Activated T-cell treated with anti-CD3 and anti-CD28 coated beads for 48 hours (primary cell): Measurements from ENCODE around the gene NLGN4X.
"Not testable (repeated sequence)": the region's sequence is repeated elsewhere in the genome, so short reads cannot be mapped to it uniquely, and the experiment has no call there.

Source experiments
- DNase-seq: peaks from one replicate; pipeline ENCODE4 v3.0.0-alpha.2; 2020; ENCODE audit warnings: low read depth

Gene NLGN4X

GRCh38 chrX:6005856-6006255 is 222.8 kb downstream of the NLGN4X start:
- DNase-seq = no peak

GRCh38 chrX:6004529-6004928 is 224.1 kb downstream of the NLGN4X start:
- no peak for DNase-seq

- DNase-seq = no peak
Observed at GRCh38 chrX:6002056-6002455, 226.6 kb downstream of the NLGN4X start.

GRCh38 chrX:5998901-5999300 is 229.8 kb downstream of the NLGN4X start:
- DNase-seq = no peak

GRCh38 chrX:5998456-5998855 is 230.2 kb downstream of the NLGN4X start:
- DNase-seq = no peak

- DNase-seq = no peak
Observed at GRCh38 chrX:5991393-5991792, 237.3 kb downstream of the NLGN4X start.

GRCh38 chrX:5979338-5979737 is 249.3 kb downstream of the NLGN4X start:
- DNase-seq = no peak

- DNase-seq = no peak
Observed at GRCh38 chrX:5976332-5976731, 252.3 kb downstream of the NLGN4X start.

- no peak for DNase-seq
Observed at GRCh38 chrX:5971300-5971699, 257.4 kb downstream of the NLGN4X start.

- DNase-seq = no peak
Observed at GRCh38 chrX:5965406-5965805, 263.3 kb downstream of the NLGN4X start.

- DNase-seq = no peak
Observed at GRCh38 chrX:5959286-5959685, 269.4 kb downstream of the NLGN4X start.

GRCh38 chrX:5958523-5958922 is 270.1 kb downstream of the NLGN4X start:
- DNase-seq = no peak

- no peak for DNase-seq
Observed at GRCh38 chrX:5957506-5957905, 271.2 kb downstream of the NLGN4X start.

- no peak for DNase-seq
Observed at GRCh38 chrX:5936438-5936837, 292.2 kb downstream of the NLGN4X start.

- no peak for DNase-seq
Observed at GRCh38 chrX:5928224-5928623, 300.4 kb downstream of the NLGN4X start.

GRCh38 chrX:5916945-5917344 is 311.7 kb downstream of the NLGN4X start:
- DNase-seq = no peak

- no peak for DNase-seq
Observed at GRCh38 chrX:5915783-5916182, 312.9 kb downstream of the NLGN4X start.

- no peak for DNase-seq
Observed at GRCh38 chrX:5907207-5907606, 321.5 kb downstream of the NLGN4X start.

GRCh38 chrX:5903586-5904190 is 325.0 kb downstream of the NLGN4X start:
- not testable (repeated sequence) for DNase-seq

GRCh38 chrX:5898463-5898862 is 330.2 kb downstream of the NLGN4X start:
- DNase-seq = no peak

GRCh38 chrX:5891378-5891777 is 337.3 kb downstream of the NLGN4X start:
- DNase-seq = no peak

- DNase-seq = no peak
Observed at GRCh38 chrX:5876984-5877596, 351.6 kb downstream of the NLGN4X start.

- DNase-seq = no peak
Observed at GRCh38 chrX:5870238-5870637, 358.4 kb downstream of the NLGN4X start.

GRCh38 chrX:5869786-5870185 is 358.9 kb downstream of the NLGN4X start:
- DNase-seq = no peak
